MM.1S (cell line): ENCODE data around the gene TBC1D2.

Experiments
- DNase-seq: peaks from one replicate; pipeline ENCODE4 v3.0.0-alpha.2; 2015
- H2AFZ ChIP-seq: fragments of 300-600 bp; sonication (generic); 2 replicates; pipeline ENCODE4 v1.6.0; 2016; ENCODE audit warnings: antibody characterized with exemption, low read length
- H3F3A ChIP-seq: fragments of 300-600 bp; sonication (generic); 2 replicates; pipeline ENCODE4 v1.6.1; 2016; ENCODE audit warnings: mild to moderate bottlenecking, antibody characterized with exemption, low read length, moderate library complexity, mixed read lengths; ENCODE audit not compliant: insufficient read depth
- H3K27ac ChIP-seq: fragments of 300-600 bp; sonication (generic); 2 replicates; pipeline ENCODE4 v1.5.1; 2016; ENCODE audit warnings: mild to moderate bottlenecking, low read length
- H3K27me3 ChIP-seq: fragments of 300-600 bp; sonication (generic); replicated peaks from 2 replicates; pipeline ENCODE4 v1.6.0; 2016; ENCODE audit warnings: low read length; ENCODE audit not compliant: insufficient read depth
- H3K36me3 ChIP-seq: fragments of 300-600 bp; sonication (generic); replicated peaks from 2 replicates; pipeline ENCODE4 v1.6.1; 2016; ENCODE audit warnings: mild to moderate bottlenecking, low read length, mixed read lengths; ENCODE audit not compliant: insufficient read depth
- H3K4me1 ChIP-seq: fragments of 300-600 bp; sonication (generic); 2 replicates; pipeline ENCODE4 v1.6.1; 2016; ENCODE audit warnings: low read length, mixed read lengths
- H3K4me2 ChIP-seq: fragments of 300-600 bp; sonication (generic); 2 replicates; pipeline ENCODE4 v1.6.0; 2016; ENCODE audit warnings: low read depth, low read length
- H3K4me3 ChIP-seq: fragments of 300-600 bp; sonication (generic); 2 replicates; pipeline ENCODE4 v1.5.1; 2016; ENCODE audit warnings: low read length, mixed read lengths
- H3K79me2 ChIP-seq: fragments of 300-600 bp; sonication (generic); 2 replicates; pipeline ENCODE4 v1.6.1; 2016; ENCODE audit warnings: mixed run types, low read length, mixed read lengths
- H3K9ac ChIP-seq: fragments of 300-600 bp; sonication (generic); 2 replicates; pipeline ENCODE4 v1.6.1; 2016; ENCODE audit warnings: low read length, mixed read lengths
- H3K9me2 ChIP-seq: fragments of 300-600 bp; sonication (generic); replicated peaks from 2 replicates; pipeline ENCODE4 v1.6.1; 2016; ENCODE audit warnings: mild to moderate bottlenecking, low read length, mixed read lengths; ENCODE audit not compliant: insufficient read depth
- H3K9me3 ChIP-seq: fragments of 300-600 bp; sonication (generic); replicated peaks from 2 replicates; pipeline ENCODE4 v1.6.1; 2016; ENCODE audit warnings: mild to moderate bottlenecking, low read length, mixed read lengths; ENCODE audit not compliant: insufficient read depth
- H4K20me1 ChIP-seq: fragments of 300-600 bp; sonication (generic); 2 replicates; pipeline ENCODE4 v1.6.1; 2016; ENCODE audit warnings: mild to moderate bottlenecking, low read length, moderate library complexity, mixed read lengths; ENCODE audit not compliant: insufficient read depth
- CTCF ChIP-seq: fragments of 300-600 bp; sonication (generic); IDR thresholded peaks from 2 replicates; pipeline ENCODE4 v1.5.1; 2016; ENCODE audit warnings: antibody characterized with exemption, low read length, mixed read lengths
- EZH2 ChIP-seq: fragments of 300-600 bp; sonication (generic); optimal IDR thresholded peaks from 2 replicates; pipeline ENCODE3; 2017; ENCODE audit warnings: low read depth, mild to moderate bottlenecking, antibody characterized with exemption, low read length, mixed read lengths
- EZH2phosphoT487 ChIP-seq: fragments of 300-600 bp; sonication (generic); IDR thresholded peaks from 2 replicates; pipeline ENCODE4 v1.6.1; 2018; ENCODE audit warnings: antibody characterized with exemption, low read length

TBC1D2 gene

GRCh38 chr9:98255578-98256296 is at the start of gene TBC1D2:
Gene TBC1D2, minus strand, starts transcription at chr9:98255649. Its CDS starts 108 bp downstream, at chr9:98255541.
- Histone ChIP-seq H3K4me2 (peak within 1 kb of the TSS; percentile 100), H2AFZ (peak within 1 kb of the TSS; percentile 86), H3K36me3 (no peaks in the 10 kb centered on the region), H3K4me3 (peak within 1 kb of the TSS; percentile 82), H3K9ac (peak within 1 kb of the TSS; percentile 87), H3K9me2 (no peaks in the 10 kb centered on the region), H3F3A (peaks cover 13% of the 10 kb centered on the region), H3K9me3 (no peaks in the 10 kb centered on the region), H3K27ac (peak within 1 kb of the TSS; percentile 95), H3K27me3 (0 out of 2 replicates have a peak, but pooled peaks cover 6% of the 10 kb centered on the region), H3K4me1 (peaks cover 6% of the 10 kb centered on the region; the same call in 1 of the 2 replicates), H4K20me1 (no peaks in the 10 kb centered on the region), H3K79me2 (no peaks in the 10 kb centered on the region)
- DNase-seq = peak; percentile 95
- TF ChIP-seq CTCF (0 out of 2 replicates have a peak, but pooled peaks have one; percentile 22), EZH2 (no peak)

- no peaks in the 10 kb centered on the region for H3K79me2 ChIP-seq
- TF ChIP-seq CTCF (no peak), EZH2phosphoT487 (no peak), EZH2 (no peak)
- H3K9me2 ChIP-seq = no peaks in the 10 kb centered on the region
- no peak overlapping the region for H2AFZ ChIP-seq
- no peaks in the 10 kb centered on the region for H3K4me1 ChIP-seq
- no peak overlapping the region for H3K9ac ChIP-seq
- no peaks in the 10 kb centered on the region for H4K20me1 ChIP-seq
- no peaks in the 10 kb centered on the region for H3K9me3 ChIP-seq
- H3K27ac ChIP-seq = no peak overlapping the region
- H3K27me3 ChIP-seq = no peaks in the 10 kb centered on the region
- no peak for DNase-seq
- H3K36me3 ChIP-seq = no peaks in the 10 kb centered on the region
- no peaks in the 10 kb centered on the region for H3F3A ChIP-seq
- no peak overlapping the region for H3K4me2 ChIP-seq
- H3K4me3 ChIP-seq = no peak overlapping the region
These were observed 48.9 kb upstream of the TBC1D2 start for GRCh38 chr9:98304381-98304780.

GRCh38 chr9:98303633-98304125 is 48.2 kb upstream of the TBC1D2 start:
- Histone ChIP-seq H3F3A (no peaks in the 10 kb centered on the region), H3K27me3 (no peaks in the 10 kb centered on the region)

More at GRCh38 chr9:98303633-98304125, 48.2 kb upstream of the TBC1D2 start:
- H3K36me3 ChIP-seq = no peaks in the 10 kb centered on the region
- H4K20me1 ChIP-seq = no peaks in the 10 kb centered on the region
- H3K4me3 ChIP-seq = no peak overlapping the region
- no peak for TF ChIP-seq EZH2phosphoT487
- no peak for TF ChIP-seq CTCF
- TF ChIP-seq EZH2 = no peak
- H3K9ac ChIP-seq = no peak overlapping the region
- no peaks in the 10 kb centered on the region for H3K79me2 ChIP-seq
- no peaks in the 10 kb centered on the region for H3K9me3 ChIP-seq
- no peak for DNase-seq
- no peak overlapping the region for H3K27ac ChIP-seq
- no peaks in the 10 kb centered on the region for H3K9me2 ChIP-seq
- H2AFZ ChIP-seq = no peak overlapping the region
- no peak overlapping the region for H3K4me2 ChIP-seq
- no peaks in the 10 kb centered on the region for H3K4me1 ChIP-seq
